Measurements from ENCODE around the gene CD72.
"Not testable (repeated sequence)": the region's sequence is repeated elsewhere in the genome, so short reads cannot be mapped to it uniquely, and the experiment has no call there.

CD72 gene

GRCh38 chr9:35583521-35583920, 34.7 kb downstream of the CD72 start:
- not testable (repeated sequence) for DNase-seq

GRCh38 chr9:35579659-35580227, 38.5 kb downstream of the CD72 start:
- DNase-seq = not testable (repeated sequence)

GRCh38 chr9:35579130-35579529, 39.1 kb downstream of the CD72 start:
- no peak for DNase-seq

- DNase-seq = no peak
Measured at GRCh38 chr9:35577486-35577885, 40.7 kb downstream of the CD72 start.

- no peak for DNase-seq
Measured at GRCh38 chr9:35575478-35575877, 42.7 kb downstream of the CD72 start.

- no peak for DNase-seq
Measured at GRCh38 chr9:35574578-35575122, 43.6 kb downstream of the CD72 start.

GRCh38 chr9:35570709-35571504, 47.3 kb downstream of the CD72 start:
- no peak for DNase-seq

- DNase-seq = no peak
Measured at GRCh38 chr9:35569206-35569605, 49.0 kb downstream of the CD72 start.

- no peak for DNase-seq
Measured at GRCh38 chr9:35568196-35568595, 50.0 kb downstream of the CD72 start.

- no peak for DNase-seq
Measured at GRCh38 chr9:35566417-35566816, 51.8 kb downstream of the CD72 start.

- no peak for DNase-seq
Measured at GRCh38 chr9:35564658-35565061, 53.6 kb downstream of the CD72 start.

- DNase-seq = no peak
Measured at GRCh38 chr9:35563791-35564197, 54.4 kb downstream of the CD72 start.

- DNase-seq = no peak
Measured at GRCh38 chr9:35562895-35563780, 55.1 kb downstream of the CD72 start.

- DNase-seq = no peak
Measured at GRCh38 chr9:35561468-35562261, 56.5 kb downstream of the CD72 start.

GRCh38 chr9:35560625-35561337, 57.4 kb downstream of the CD72 start:
- no peak for DNase-seq

All from NCI-H524 (cell line).